Loucy (cell line): ENCODE measurements around the gene PLAAT2.

Source experiments
- H2AFZ ChIP-seq: fragments of 200-600 bp; sonication (generic); 2 replicates; pipeline ENCODE4 v1.6.0; 2016; ENCODE audit warnings: antibody characterized with exemption, mild to moderate bottlenecking, low read length, moderate library complexity
- H3F3A ChIP-seq: fragments of 200-600 bp; 2 replicates; pipeline ENCODE4 v1.6.0; 2016; ENCODE audit warnings: antibody characterized with exemption, low read depth, mild to moderate bottlenecking
- H3K27me3 ChIP-seq: fragments of 200-600 bp; sonication (generic); 2 replicates; pipeline ENCODE4 v1.6.1; 2014; ENCODE audit warnings: low read length, mild to moderate bottlenecking; ENCODE audit not compliant: insufficient read depth, poor library complexity, severe bottlenecking
- H3K36me3 ChIP-seq: fragments of 200-600 bp; sonication (generic); 2 replicates; pipeline ENCODE4 v1.6.1; 2016; ENCODE audit warnings: low read length; ENCODE audit not compliant: insufficient read depth
- H3K4me1 ChIP-seq: fragments of 200-600 bp; sonication (generic); 2 replicates; pipeline ENCODE4 v1.5.1; 2014; ENCODE audit warnings: low read length, mild to moderate bottlenecking; ENCODE audit not compliant: insufficient read depth, poor library complexity, severe bottlenecking
- H3K4me2 ChIP-seq: fragments of 200-600 bp; sonication (generic); 2 replicates; pipeline ENCODE4 v1.6.0; 2014; ENCODE audit warnings: antibody characterized with exemption, low read length, low read depth, mild to moderate bottlenecking; ENCODE audit not compliant: poor library complexity, severe bottlenecking
- H3K4me3 ChIP-seq: fragments of 200-600 bp; sonication (generic); 2 replicates; pipeline ENCODE4 v1.5.1; 2014; ENCODE audit warnings: low read length, mild to moderate bottlenecking, mixed read lengths; ENCODE audit not compliant: poor library complexity, severe bottlenecking
- H3K79me2 ChIP-seq: fragments of 200-600 bp; sonication (generic); 2 replicates; pipeline ENCODE4 v1.6.1; 2014; ENCODE audit warnings: low read length; ENCODE audit not compliant: insufficient read depth
- H3K9ac ChIP-seq: fragments of 200-600 bp; sonication (generic); 2 replicates; pipeline ENCODE4 v1.6.0; 2014; ENCODE audit warnings: mild to moderate bottlenecking, low read depth, low read length, moderate library complexity; ENCODE audit not compliant: poor library complexity, severe bottlenecking
- H3K9me2 ChIP-seq: fragments of 200-600 bp; sonication (generic); replicated peaks from 2 replicates; pipeline ENCODE4 v1.6.1; 2016; ENCODE audit warnings: low read depth, low read length, mixed read lengths
- H3K9me3 ChIP-seq: fragments of 200-600 bp; sonication (generic); 2 replicates; pipeline ENCODE4 v1.6.1; 2014; ENCODE audit warnings: mild to moderate bottlenecking, antibody characterized with exemption, low read length, low read depth; ENCODE audit not compliant: insufficient read depth
- H4K20me1 ChIP-seq: fragments of 200-600 bp; sonication (generic); 2 replicates; pipeline ENCODE4 v1.6.0; 2014; ENCODE audit warnings: antibody characterized with exemption, low read length, mild to moderate bottlenecking; ENCODE audit not compliant: insufficient read depth, poor library complexity, severe bottlenecking
- CTCF ChIP-seq: fragments of 200-600 bp; sonication (generic); conservative IDR thresholded peaks from 2 replicates; pipeline ENCODE4 v1.5.1; 2014; ENCODE audit warnings: mild to moderate bottlenecking, antibody characterized with exemption, low read length
- EZH2phosphoT487 ChIP-seq: fragments of 200-600 bp; IDR thresholded peaks from 2 replicates; pipeline ENCODE4 v1.6.1; 2018; ENCODE audit warnings: antibody characterized with exemption, mild to moderate bottlenecking, moderate library complexity, borderline replicate concordance

PLAAT2 gene

DNA sequence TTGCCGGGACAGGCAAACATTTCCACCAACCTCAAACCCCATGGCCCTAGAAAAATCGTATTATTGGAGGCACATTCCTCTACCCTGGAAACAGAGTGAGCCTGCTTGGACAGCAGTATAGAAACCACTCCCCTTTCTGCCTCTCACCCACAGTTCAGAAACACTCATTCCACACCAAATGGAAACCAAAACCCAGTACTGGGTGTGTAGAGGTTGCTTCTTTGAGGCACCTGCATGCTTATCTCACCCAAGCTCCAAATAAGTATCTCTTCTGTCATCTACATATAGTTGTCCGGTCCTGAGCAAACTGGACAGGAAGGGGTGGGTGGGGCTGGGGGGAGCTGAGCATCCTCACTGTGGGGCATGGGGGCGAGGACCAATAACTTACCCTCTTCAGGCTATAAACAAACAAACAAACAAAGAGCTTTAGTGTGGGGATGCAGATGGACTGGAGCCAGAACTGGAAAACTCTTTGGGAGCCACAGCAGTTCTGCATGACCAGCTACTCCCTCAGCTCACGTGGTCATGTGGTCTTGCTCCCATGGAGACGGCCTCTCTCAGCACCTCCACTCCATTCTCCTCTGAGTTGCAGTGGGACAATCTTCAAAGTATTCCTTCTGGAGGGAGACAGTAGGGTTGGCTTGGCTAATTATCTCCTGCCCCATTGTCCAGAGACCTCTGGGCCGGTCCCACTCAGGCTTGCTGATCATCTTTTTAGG is 1.0 kb upstream of the PLAAT2 start:
- no peaks in the 10 kb centered on the region for H3K27me3 ChIP-seq
- H3K9ac ChIP-seq = no peak overlapping the region
- H3K4me2 ChIP-seq = no peak overlapping the region
- no peaks in the 10 kb centered on the region for H4K20me1 ChIP-seq
- no peak overlapping the region for H3K4me3 ChIP-seq
- H3F3A ChIP-seq = no peaks in the 10 kb centered on the region
- H2AFZ ChIP-seq = no peak overlapping the region
- TF ChIP-seq CTCF = no peak
- TF ChIP-seq EZH2phosphoT487 = no peak
- no peaks in the 10 kb centered on the region for H3K79me2 ChIP-seq
- no peaks in the 10 kb centered on the region for H3K36me3 ChIP-seq
- H3K4me1 ChIP-seq = peaks cover 41% of the 10 kb centered on the region
- no peaks in the 10 kb centered on the region for H3K9me3 ChIP-seq
- no peaks in the 10 kb centered on the region for H3K9me2 ChIP-seq

DNA sequence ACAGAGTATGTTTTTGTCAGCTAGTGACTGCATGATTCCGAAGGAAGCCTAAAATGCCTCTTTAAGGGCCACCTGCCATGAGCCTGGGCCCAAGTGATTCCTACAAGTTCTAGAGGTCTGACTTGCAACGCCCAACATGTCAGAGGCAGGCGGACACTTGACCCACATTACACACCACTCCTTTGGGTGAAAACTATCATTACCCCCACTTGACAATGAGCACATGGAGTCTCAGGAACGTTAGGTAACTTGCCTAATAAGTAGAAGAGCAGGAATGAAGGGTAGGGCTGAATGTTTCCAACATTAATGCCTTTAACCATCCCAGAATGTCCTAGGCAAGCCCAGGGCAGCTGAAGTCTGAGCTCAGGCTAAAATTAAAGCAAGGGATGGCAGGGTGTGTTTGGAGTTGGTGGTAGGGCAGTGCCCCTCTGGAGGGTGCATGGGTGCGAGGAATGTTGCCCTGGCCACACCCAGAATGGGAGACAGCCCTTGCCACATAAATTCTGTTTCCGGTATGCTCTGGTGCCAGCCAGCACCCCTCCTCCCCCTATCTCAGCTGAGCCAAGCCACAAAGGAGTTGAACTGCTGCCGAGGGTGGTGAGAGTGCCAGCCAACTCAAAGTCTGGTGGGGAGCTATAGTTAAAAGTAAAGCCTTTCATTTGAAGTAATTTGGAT is 2.5 kb downstream of the PLAAT2 start:
- H3K9ac ChIP-seq = peak overlapping the region; percentile 58
- peak overlapping the region; percentile 67 for H3K4me2 ChIP-seq
- H3K4me1 ChIP-seq = peaks cover 60% of the 10 kb centered on the region
- no peaks in the 10 kb centered on the region for H3K9me2 ChIP-seq
- no peaks in the 10 kb centered on the region for H3F3A ChIP-seq
- H3K36me3 ChIP-seq = no peaks in the 10 kb centered on the region
- H3K27me3 ChIP-seq = no peaks in the 10 kb centered on the region
- no peaks in the 10 kb centered on the region for H3K79me2 ChIP-seq
- TF ChIP-seq EZH2phosphoT487 = no peak
- TF ChIP-seq CTCF = no peak
- H4K20me1 ChIP-seq = no peaks in the 10 kb centered on the region
- H3K9me3 ChIP-seq = no peaks in the 10 kb centered on the region
- no peak overlapping the region for H2AFZ ChIP-seq
- peak overlapping the region; percentile 28 for H3K4me3 ChIP-seq

- Histone ChIP-seq H2AFZ (no peak overlapping the region), H4K20me1 (no peaks in the 10 kb centered on the region), H3K36me3 (no peaks in the 10 kb centered on the region), H3K4me2 (no peak overlapping the region), H3K4me1 (peaks cover 74% of the 10 kb centered on the region), H3K27me3 (no peaks in the 10 kb centered on the region), H3K79me2 (no peaks in the 10 kb centered on the region), H3K9ac (no peak overlapping the region), H3K9me2 (no peaks in the 10 kb centered on the region), H3K9me3 (no peaks in the 10 kb centered on the region), H3K4me3 (no peak overlapping the region), H3F3A (no peaks in the 10 kb centered on the region; the same call in 1 of the 2 replicates)
- no peak for TF ChIP-seq EZH2phosphoT487
- TF ChIP-seq CTCF = no peak
Observed at GRCh38 chr11:63558459-63559157, 4.6 kb downstream of the PLAAT2 start.
